Measurements from ENCODE around the gene KRT82. TPM values are rescaled to one million over a fixed set of nuclear protein-coding genes. Genes with fewer than 3 reads are reported as not detected.

The KRT82 gene
- polyA plus RNA-seq, 2 of the 4 experiments (the other 2 are of a cell fraction), result not detected

DNA sequence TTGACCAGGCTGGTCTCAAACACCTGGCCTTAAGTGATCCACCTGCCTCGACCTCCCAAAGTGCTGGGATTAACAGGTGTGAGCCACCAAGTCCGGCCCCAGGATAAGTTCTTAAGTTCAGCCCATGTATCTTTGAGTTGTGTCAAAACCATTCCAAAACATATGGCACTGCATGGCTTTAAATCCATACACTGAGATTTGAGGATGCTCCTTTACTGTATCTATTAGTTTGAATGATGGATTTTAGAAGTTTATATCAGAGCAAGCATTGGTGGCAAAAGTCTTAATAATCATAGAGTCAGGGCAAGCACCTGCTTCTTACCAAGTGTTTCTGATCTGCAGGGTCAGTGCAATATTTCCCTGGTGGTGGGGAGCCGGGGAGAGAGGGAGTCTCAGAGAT is 39.7 kb upstream of the KRT82 start:
- TF ChIP-seq POLR2A (IDR thresholded peaks at IDR 0.05; ENCODE audit: low read length) (no peak), HOXB13 (CRISPR knock-in tag; IDR thresholded peaks at IDR 0.05; ENCODE audit: low read depth) (no peak), SMC3 (IDR thresholded peaks at IDR 0.05) (no peak), RCOR1 (IDR thresholded peaks at IDR 0.05; ENCODE audit: low read depth, low read length) (no peak), FOSB (CRISPR knock-in tag; IDR thresholded peaks at IDR 0.05) (no peak), HOXB5 (CRISPR knock-in tag; IDR thresholded peaks at IDR 0.05) (no peak), EHMT2 (IDR thresholded peaks at IDR 0.05; ENCODE audit: low read depth) (no peak)
- TF ChIP-seq, protein P1, sequence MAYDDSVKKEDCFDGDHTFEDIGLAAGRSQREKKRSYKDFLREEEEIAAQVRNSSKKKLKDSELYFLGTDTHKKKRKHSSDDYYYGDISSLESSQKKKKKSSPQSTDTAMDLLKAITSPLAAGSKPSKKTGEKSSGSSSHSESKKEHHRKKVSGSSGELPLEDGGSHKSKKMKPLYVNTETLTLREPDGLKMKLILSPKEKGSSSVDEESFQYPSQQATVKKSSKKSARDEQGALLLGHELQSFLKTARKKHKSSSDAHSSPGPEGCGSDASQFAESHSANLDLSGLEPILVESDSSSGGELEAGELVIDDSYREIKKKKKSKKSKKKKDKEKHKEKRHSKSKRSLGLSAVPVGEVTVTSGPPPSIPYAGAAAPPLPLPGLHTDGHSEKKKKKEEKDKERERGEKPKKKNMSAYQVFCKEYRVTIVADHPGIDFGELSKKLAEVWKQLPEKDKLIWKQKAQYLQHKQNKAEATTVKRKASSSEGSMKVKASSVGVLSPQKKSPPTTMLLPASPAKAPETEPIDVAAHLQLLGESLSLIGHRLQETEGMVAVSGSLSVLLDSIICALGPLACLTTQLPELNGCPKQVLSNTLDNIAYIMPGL (CRISPR knock-in tag; IDR thresholded peaks at IDR 0.05; ENCODE audit: borderline replicate concordance), result no peak
- no peak overlapping the region for H3K4me3 ChIP-seq
- FAIRE-seq, result no peak
- H3K4me2 ChIP-seq, result no peak overlapping the region
- ChIA-PET POLR2A (no interaction called here), CTCF (interaction anchor here (2.0 kb wide), 2 partner anchors 50 to 425 kb away, joined by 4 to 5 read pairs; no protein-coding TSS in a partner anchor)
- no peak overlapping the region for H3K27ac ChIP-seq
- H3K9me3 ChIP-seq, result no peaks in the 10 kb centered on the region
- no peak for ATAC-seq
- 25% methylated on average over 3 of the region's 3 CpGs for WGBS (ENCODE audit: missing lambda C conversion rate)
- DNase-seq (ENCODE audit: low read depth in 1 of 2, low spot score in 1 of 2), result no peak
- peaks cover 26% of the 10 kb centered on the region for H3K4me1 ChIP-seq

DNA sequence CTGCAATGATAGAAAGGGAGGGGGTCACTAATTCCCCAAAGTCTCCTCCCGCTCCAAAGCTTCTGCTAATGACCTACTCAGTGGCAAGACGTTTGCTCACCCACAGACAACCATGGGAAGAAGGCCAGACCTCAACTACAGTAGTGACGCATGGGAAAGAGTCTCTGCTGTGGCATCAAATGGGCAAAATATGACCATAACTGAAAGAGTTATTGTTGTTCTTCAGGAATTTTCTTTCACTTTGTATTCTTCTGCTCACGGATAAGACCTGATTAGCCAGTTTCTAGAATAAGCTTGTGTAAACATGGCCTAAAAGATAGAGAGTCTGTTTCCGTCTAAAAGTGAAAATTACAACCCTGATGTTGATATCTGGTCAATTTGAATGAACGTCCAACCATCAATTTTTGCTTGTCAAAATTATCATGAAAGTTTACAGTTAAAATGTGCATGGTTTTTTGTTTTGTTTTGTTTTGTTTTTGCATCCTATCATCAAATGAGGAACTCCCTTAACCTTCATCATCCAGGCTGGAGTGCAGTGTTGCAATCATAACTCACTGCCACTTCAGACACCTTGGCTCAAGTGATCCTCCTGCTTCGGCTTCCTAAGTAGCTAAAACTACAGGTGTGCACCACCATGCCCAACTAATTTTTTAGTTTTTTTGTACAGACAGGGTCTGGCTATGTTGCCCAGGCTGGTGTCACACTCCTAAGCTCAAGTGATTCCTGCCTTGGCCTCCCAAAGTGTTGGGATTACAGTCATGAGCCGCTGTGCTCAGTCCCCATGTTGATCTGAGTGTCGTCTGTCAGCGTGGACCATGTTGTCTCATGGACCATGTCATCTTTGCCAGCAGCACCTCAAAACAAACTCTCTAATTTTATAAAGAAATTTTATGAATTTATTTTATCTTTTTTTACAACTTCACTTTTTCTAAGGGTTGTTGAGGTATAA is 38.8 kb upstream of the KRT82 start:
- 67% methylated on average over 10 of the region's 10 CpGs for WGBS (ENCODE audit: missing lambda C conversion rate)
- POLR2A ChIA-PET, result no interaction called here
- no peak for DNase-seq (ENCODE audit: low read depth in 1 of 2, low spot score in 1 of 2)
- Histone ChIP-seq H3K4me1 (peaks cover 28% of the 10 kb centered on the region), H3K4me2 (no peak overlapping the region), H3K9me3 (no peaks in the 10 kb centered on the region), H3K27ac (peak overlapping the region in 1 of 2 experiments; percentile 32; a peak in 1 of 6 replicates), H3K4me3 (no peak overlapping the region)
- ATAC-seq, result no peak
- TF ChIP-seq CBX2 (IDR thresholded peaks at IDR 0.05; ENCODE audit: borderline replicate concordance, low read depth) (no peak), HDAC2 (IDR thresholded peaks at IDR 0.05) (no peak), KDM5A (IDR thresholded peaks at IDR 0.05) (no peak), ZSCAN20 (CRISPR knock-in tag; IDR thresholded peaks at IDR 0.05) (no peak), RARB (CRISPR knock-in tag; IDR thresholded peaks at IDR 0.05) (no peak)
- CTCF ChIA-PET, result interaction anchor here (1.3 to 2.0 kb wide), 3 partner anchors 52 to 426 kb away, joined by 3 to 6 read pairs (median 4); no protein-coding TSS in a partner anchor
- FAIRE-seq, result peak; percentile 36

DNA sequence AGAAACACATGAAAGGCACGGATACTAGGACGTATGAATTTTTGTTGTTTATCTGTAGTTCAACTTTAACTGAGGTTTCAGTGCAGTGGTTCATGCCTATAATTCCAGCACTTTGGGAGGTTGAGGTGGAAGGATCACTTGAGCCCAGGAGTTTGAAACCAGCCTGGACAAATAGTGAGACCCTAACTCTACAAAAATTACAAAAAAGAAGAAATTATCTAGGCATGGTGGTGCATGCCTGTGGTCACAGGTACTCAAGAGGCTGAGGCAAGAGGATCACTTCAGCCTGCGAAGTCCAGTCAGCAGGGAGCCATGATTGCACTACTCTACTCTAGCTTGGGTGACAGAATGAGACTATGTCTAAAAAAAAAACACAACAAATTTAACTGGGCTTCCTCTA is 37.8 kb upstream of the KRT82 start:
- POLR2A ChIA-PET, result no interaction called here
- Histone ChIP-seq H3K9me3 (no peaks in the 10 kb centered on the region), H3K4me1 (peaks cover 28% of the 10 kb centered on the region), H3K4me2 (no peak overlapping the region), H3K27ac (peak overlapping the region in 1 of 2 experiments; percentile 32; a peak in 2 of 6 replicates), H3K4me3 (no peak overlapping the region)
- ATAC-seq (no peak), DNase-seq (ENCODE audit: low read depth in 1 of 2, low spot score in 1 of 2) (no peak), FAIRE-seq (no peak)
- no peak for TF ChIP-seq NFE2L2 (conservative IDR thresholded peaks at IDR 0.05; ENCODE audit: low read length)
- TF ChIP-seq TP53 (CRISPR knock-in tag; IDR thresholded peaks at IDR 0.05), result no peak
- TF ChIP-seq EP300 (IDR thresholded peaks at IDR 0.05), result no peak
- no peak for TF ChIP-seq FOSB (CRISPR knock-in tag; IDR thresholded peaks at IDR 0.05)
- TF ChIP-seq, protein P2, sequence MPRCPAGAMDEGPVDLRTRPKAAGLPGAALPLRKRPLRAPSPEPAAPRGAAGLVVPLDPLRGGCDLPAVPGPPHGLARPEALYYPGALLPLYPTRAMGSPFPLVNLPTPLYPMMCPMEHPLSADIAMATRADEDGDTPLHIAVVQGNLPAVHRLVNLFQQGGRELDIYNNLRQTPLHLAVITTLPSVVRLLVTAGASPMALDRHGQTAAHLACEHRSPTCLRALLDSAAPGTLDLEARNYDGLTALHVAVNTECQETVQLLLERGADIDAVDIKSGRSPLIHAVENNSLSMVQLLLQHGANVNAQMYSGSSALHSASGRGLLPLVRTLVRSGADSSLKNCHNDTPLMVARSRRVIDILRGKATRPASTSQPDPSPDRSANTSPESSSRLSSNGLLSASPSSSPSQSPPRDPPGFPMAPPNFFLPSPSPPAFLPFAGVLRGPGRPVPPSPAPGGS (IDR thresholded peaks at IDR 0.05), result no peak
- no peak for TF ChIP-seq CHD4 (IDR thresholded peaks at IDR 0.05; ENCODE audit: borderline replicate concordance)
- TF ChIP-seq CHD2 (IDR thresholded peaks at IDR 0.05; ENCODE audit: low read length, partially characterized antibody), result no peak
- no peak for TF ChIP-seq HOXB13 (CRISPR knock-in tag; IDR thresholded peaks at IDR 0.05; ENCODE audit: low read depth)
- TF ChIP-seq JUNB (IDR thresholded peaks at IDR 0.05), result no peak
- no peak for TF ChIP-seq TFCP2L1 (CRISPR knock-in tag; IDR thresholded peaks at IDR 0.05)
- no peak for TF ChIP-seq ZSCAN20 (CRISPR knock-in tag; IDR thresholded peaks at IDR 0.05)
- no peak for TF ChIP-seq RNF2 (IDR thresholded peaks at IDR 0.05; ENCODE audit: borderline replicate concordance, low read depth)
- TF ChIP-seq SMC3 (IDR thresholded peaks at IDR 0.05), result no peak
- TF ChIP-seq JUN (IDR thresholded peaks at IDR 0.05), result no peak
- TF ChIP-seq FOSL2 (IDR thresholded peaks at IDR 0.05), result no peak
- TF ChIP-seq FOSL2 (CRISPR knock-in tag; IDR thresholded peaks at IDR 0.05), result no peak
- TF ChIP-seq POLR2A (IDR thresholded peaks at IDR 0.05; ENCODE audit: low read length), result no peak
- no peak for TF ChIP-seq RAD21 (conservative IDR thresholded peaks at IDR 0.05 in 1 of 2, IDR thresholded peaks at IDR 0.05 in 1 of 2)
- TF ChIP-seq, protein P3, sequence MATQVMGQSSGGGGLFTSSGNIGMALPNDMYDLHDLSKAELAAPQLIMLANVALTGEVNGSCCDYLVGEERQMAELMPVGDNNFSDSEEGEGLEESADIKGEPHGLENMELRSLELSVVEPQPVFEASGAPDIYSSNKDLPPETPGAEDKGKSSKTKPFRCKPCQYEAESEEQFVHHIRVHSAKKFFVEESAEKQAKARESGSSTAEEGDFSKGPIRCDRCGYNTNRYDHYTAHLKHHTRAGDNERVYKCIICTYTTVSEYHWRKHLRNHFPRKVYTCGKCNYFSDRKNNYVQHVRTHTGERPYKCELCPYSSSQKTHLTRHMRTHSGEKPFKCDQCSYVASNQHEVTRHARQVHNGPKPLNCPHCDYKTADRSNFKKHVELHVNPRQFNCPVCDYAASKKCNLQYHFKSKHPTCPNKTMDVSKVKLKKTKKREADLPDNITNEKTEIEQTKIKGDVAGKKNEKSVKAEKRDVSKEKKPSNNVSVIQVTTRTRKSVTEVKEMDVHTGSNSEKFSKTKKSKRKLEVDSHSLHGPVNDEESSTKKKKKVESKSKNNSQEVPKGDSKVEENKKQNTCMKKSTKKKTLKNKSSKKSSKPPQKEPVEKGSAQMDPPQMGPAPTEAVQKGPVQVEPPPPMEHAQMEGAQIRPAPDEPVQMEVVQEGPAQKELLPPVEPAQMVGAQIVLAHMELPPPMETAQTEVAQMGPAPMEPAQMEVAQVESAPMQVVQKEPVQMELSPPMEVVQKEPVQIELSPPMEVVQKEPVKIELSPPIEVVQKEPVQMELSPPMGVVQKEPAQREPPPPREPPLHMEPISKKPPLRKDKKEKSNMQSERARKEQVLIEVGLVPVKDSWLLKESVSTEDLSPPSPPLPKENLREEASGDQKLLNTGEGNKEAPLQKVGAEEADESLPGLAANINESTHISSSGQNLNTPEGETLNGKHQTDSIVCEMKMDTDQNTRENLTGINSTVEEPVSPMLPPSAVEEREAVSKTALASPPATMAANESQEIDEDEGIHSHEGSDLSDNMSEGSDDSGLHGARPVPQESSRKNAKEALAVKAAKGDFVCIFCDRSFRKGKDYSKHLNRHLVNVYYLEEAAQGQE (IDR thresholded peaks at IDR 0.05), result no peak
- TF ChIP-seq HOXA7 (CRISPR knock-in tag; IDR thresholded peaks at IDR 0.05), result no peak
- CTCF ChIA-PET, result interaction anchor here (1.4 to 1.6 kb wide), 3 partner anchors 63 to 130 kb away, joined by 3 to 6 read pairs (median 6); no protein-coding TSS in a partner anchor
- WGBS (ENCODE audit: missing lambda C conversion rate), result 94% methylated on average over 3 of the region's 3 CpGs
